Activated naive CD8-positive, alpha-beta T cell (primary cell): ENCODE results near the gene ZNF732.
"Not testable (repeated sequence)": the region's sequence is repeated elsewhere in the genome, so short reads cannot be mapped to it uniquely, and the experiment has no call there.

Experiments used
- H3K27ac Mint-ChIP-seq: one replicate; pipeline ENCODE4 v1.8.0; 2021; ENCODE audit warnings: mixed read lengths
- H3K27me3 Mint-ChIP-seq: one replicate; pipeline ENCODE4 v1.8.0; 2021; ENCODE audit warnings: mixed read lengths
- H3K36me3 Mint-ChIP-seq: one replicate; pipeline ENCODE4 v1.8.0; 2021; ENCODE audit warnings: mixed read lengths
- H3K4me1 Mint-ChIP-seq: one replicate; pipeline ENCODE4 v1.8.0; 2021; ENCODE audit warnings: low read depth, mixed read lengths
- H3K4me3 Mint-ChIP-seq: one replicate; pipeline ENCODE4 v1.8.0; 2021; ENCODE audit warnings: mild to moderate bottlenecking, mixed read lengths
- H3K9me3 Mint-ChIP-seq: one replicate; pipeline ENCODE4 v1.8.0; 2021; ENCODE audit warnings: low read depth, mixed read lengths

Gene ZNF732

DNA sequence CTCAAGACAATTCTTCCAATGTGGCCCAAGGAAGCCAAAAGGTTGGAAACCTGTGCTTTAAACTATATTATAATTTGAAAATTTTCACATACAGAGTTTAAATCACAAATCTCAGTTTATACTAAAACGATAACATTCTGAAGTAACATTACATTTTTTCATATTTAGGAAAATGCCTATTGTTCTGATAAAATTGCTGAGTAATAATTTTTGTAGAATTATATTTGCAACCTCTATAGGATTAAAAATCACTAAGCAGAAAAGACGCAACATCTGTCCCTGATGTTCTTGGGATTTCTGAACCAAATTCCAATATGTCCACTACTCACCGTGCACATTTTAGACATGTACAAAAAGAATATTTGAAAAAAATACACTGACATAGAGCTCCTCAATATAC lies 10.5 kb downstream of the ZNF732 start:
- H3K4me1 Mint-ChIP-seq = no peaks in the 10 kb centered on the region
- H3K9me3 Mint-ChIP-seq = peaks cover 3% of the 10 kb centered on the region
- H3K4me3 Mint-ChIP-seq = no peak overlapping the region

DNA sequence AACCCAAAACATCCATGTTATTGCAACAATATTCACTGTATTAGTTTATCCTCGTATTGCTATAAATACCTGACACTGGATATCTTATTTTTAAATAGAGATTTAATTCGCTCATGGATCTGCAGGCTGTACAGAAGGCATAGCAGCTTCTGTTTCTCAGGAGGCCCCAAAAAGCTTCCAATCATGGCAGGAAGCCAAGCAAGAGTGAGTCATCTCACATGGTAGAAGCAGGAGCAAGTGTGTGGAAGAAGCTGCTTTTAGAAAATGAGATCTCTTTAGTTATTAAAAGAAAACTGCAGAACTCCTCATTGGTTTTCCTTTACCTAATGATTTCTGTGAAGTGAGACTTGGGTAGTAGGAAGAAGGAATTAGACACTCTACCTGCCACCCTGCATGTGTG lies 16.4 kb downstream of the ZNF732 start:
- Mint-ChIP-seq H3K4me1 (no peaks in the 10 kb centered on the region), H3K9me3 (peaks cover 27% of the 10 kb centered on the region)

More for the DNA sequence above, 10.5 kb downstream of the ZNF732 start:
- peaks cover 10% of the 10 kb centered on the region for H3K36me3 Mint-ChIP-seq
- no peak overlapping the region for H3K27ac Mint-ChIP-seq
- no peaks in the 10 kb centered on the region for H3K27me3 Mint-ChIP-seq

GRCh38 chr4:273309-274017 lies 31.8 kb downstream of the ZNF732 start:
- Mint-ChIP-seq H3K4me1 (no peaks in the 10 kb centered on the region), H3K27me3 (no peaks in the 10 kb centered on the region), H3K36me3 (peaks cover 41% of the 10 kb centered on the region), H3K9me3 (peaks cover 52% of the 10 kb centered on the region), H3K27ac (no peak overlapping the region), H3K4me3 (no peak overlapping the region)

More for the DNA sequence above, 16.4 kb downstream of the ZNF732 start:
- no peak overlapping the region for H3K4me3 Mint-ChIP-seq
- no peak overlapping the region for H3K27ac Mint-ChIP-seq
- no peaks in the 10 kb centered on the region for H3K27me3 Mint-ChIP-seq
- H3K36me3 Mint-ChIP-seq = peaks cover 23% of the 10 kb centered on the region

- Mint-ChIP-seq H3K4me1 (no peaks in the 10 kb centered on the region), H3K27ac (no peak overlapping the region), H3K9me3 (peaks cover 37% of the 10 kb centered on the region), H3K4me3 (no peak overlapping the region), H3K36me3 (peaks cover 33% of the 10 kb centered on the region), H3K27me3 (no peaks in the 10 kb centered on the region)
Observed at GRCh38 chr4:271492-272103, 33.7 kb downstream of the ZNF732 start.

DNA sequence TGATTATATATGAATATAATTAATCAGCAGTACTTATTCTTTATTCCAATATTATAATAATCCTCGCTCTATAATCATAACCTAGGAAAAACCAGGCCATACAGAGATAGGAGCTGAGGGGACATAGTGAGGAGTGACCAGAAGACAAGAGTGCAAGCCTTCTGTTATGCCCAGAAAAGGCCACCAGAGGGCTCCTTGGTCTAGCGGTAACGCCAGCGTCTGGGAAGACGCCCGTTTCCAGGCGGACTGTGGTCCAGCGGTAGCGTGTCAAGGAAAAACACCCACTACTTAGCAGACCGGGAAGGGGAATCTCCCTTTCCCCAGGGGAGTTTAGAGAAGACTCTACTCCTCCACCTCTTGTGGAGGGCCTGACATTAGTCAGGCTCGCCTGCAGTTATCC lies 46.0 kb downstream of the ZNF732 start:
- H3K27ac Mint-ChIP-seq, H3K4me3 Mint-ChIP-seq, H3K27me3 Mint-ChIP-seq, H3K4me1 Mint-ChIP-seq: not testable (repeated sequence)
- peaks cover 47% of the 10 kb centered on the region for H3K36me3 Mint-ChIP-seq
- peaks cover 45% of the 10 kb centered on the region for H3K9me3 Mint-ChIP-seq

- Mint-ChIP-seq H3K27ac (no peak overlapping the region), H3K27me3 (no peaks in the 10 kb centered on the region), H3K9me3 (peaks cover 49% of the 10 kb centered on the region), H3K4me1 (no peaks in the 10 kb centered on the region), H3K36me3 (peaks cover 44% of the 10 kb centered on the region), H3K4me3 (no peak overlapping the region)
Observed at GRCh38 chr4:256492-256891, 48.8 kb downstream of the ZNF732 start.

GRCh38 chr4:253936-254756 lies 51.1 kb downstream of the ZNF732 start:
- Mint-ChIP-seq H3K4me3 (no peak overlapping the region), H3K27me3 (no peaks in the 10 kb centered on the region), H3K27ac (no peak overlapping the region), H3K9me3 (peaks cover 40% of the 10 kb centered on the region), H3K4me1 (no peaks in the 10 kb centered on the region), H3K36me3 (peaks cover 37% of the 10 kb centered on the region)

DNA sequence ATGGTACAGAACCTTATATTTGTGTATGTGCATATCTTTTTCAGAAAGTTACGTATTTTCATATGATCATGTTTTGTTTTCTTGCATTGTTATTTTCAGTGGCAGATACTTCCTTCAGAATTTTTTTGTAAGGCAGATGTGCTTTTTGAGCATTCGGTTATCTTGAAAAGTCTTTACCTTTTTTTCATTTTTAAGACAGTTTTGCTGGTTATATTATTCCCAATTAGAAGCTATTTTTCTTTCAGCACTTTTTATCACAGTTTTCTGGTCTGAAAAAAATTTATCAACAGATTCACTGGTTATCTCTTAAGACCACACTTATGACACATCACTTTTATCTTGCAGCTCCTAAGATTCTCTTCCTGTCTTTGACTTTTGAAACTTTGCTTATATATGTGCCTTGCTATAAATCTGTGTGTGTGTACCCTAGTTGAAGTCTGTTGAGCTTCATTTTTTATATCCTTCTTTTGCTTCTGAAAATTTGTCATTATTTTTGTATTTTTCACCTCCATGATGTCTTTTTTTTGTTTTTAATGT lies 53.1 kb downstream of the ZNF732 start:
- peaks cover 45% of the 10 kb centered on the region for H3K9me3 Mint-ChIP-seq
- H3K27me3 Mint-ChIP-seq = no peaks in the 10 kb centered on the region
- no peak overlapping the region for H3K27ac Mint-ChIP-seq
- peaks cover 46% of the 10 kb centered on the region for H3K36me3 Mint-ChIP-seq
- H3K4me3 Mint-ChIP-seq = no peak overlapping the region
- no peaks in the 10 kb centered on the region for H3K4me1 Mint-ChIP-seq

GRCh38 chr4:244471-244870 lies 60.8 kb downstream of the ZNF732 start:
- Mint-ChIP-seq H3K27ac (no peak overlapping the region), H3K36me3 (peaks cover 16% of the 10 kb centered on the region), H3K4me1 (peaks cover 9% of the 10 kb centered on the region), H3K4me3 (no peak overlapping the region), H3K27me3 (no peaks in the 10 kb centered on the region), H3K9me3 (peaks cover 5% of the 10 kb centered on the region)

DNA sequence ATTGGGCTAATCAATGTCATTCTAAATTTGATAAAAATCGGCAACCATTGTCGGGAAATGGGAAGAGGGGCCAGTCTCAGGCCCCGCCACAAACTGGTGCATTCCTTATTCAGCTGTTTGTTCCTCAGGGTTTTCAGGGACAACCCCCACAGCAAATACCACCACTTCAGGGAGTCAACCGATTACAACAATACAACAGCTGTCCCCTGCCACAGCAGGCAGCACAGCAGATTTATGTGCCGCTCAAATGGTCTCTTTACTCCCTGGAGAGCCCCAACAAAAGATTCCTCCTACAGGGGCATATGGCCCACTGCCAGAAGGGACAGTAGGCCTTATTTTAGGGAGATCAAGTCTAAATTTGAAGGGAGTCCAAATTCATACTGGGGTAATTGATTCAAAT lies 61.8 kb downstream of the ZNF732 start:
- Mint-ChIP-seq H3K36me3 (peaks cover 10% of the 10 kb centered on the region), H3K9me3 (no peaks in the 10 kb centered on the region), H3K4me3 (no peak overlapping the region), H3K4me1 (peaks cover 9% of the 10 kb centered on the region), H3K27me3 (no peaks in the 10 kb centered on the region), H3K27ac (no peak overlapping the region)

DNA sequence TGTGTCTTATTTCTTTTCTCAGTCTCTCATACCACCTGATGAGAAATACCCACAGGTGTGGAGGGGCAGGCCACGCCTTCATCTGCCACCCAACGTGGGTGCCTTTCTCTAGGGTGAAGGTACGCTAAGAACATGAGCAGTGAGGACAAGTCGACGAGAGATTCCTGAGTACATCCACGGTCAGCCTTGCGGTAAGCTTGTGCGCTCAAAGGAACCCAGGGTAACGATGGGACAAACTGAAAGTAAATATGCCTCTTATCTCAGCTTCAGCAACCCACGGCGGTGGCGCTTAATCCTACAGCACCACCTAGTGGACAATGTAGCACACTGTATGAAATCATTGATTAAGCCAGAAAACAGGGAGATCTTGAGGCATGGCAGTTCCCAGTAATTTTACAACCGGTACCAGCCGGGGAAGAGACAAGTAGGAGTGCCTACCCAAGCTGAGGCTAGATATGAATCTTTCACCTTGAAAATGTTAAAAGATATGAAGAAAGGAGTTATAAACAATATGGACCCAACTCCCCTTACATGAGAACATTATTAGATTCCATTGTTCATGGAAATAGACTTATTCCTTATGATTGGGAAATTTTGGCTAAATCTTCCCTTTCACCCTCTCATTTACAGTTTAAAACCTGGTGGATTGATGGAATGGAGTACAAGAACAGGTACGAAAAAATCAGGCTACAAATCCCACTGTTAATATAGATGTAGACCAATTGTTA lies 63.0 kb downstream of the ZNF732 start:
- peak overlapping the region; percentile 90 for H3K4me3 Mint-ChIP-seq
- peak overlapping the region; percentile 46 for H3K27ac Mint-ChIP-seq
- peaks cover 9% of the 10 kb centered on the region for H3K4me1 Mint-ChIP-seq
- no peaks in the 10 kb centered on the region for H3K27me3 Mint-ChIP-seq
- peaks cover 4% of the 10 kb centered on the region for H3K36me3 Mint-ChIP-seq
- H3K9me3 Mint-ChIP-seq = no peaks in the 10 kb centered on the region

GRCh38 chr4:241411-241810 lies 63.9 kb downstream of the ZNF732 start:
- H3K36me3 Mint-ChIP-seq, H3K27ac Mint-ChIP-seq, H3K9me3 Mint-ChIP-seq, H3K4me1 Mint-ChIP-seq, H3K27me3 Mint-ChIP-seq: not testable (repeated sequence)
- H3K4me3 Mint-ChIP-seq = peak overlapping the region; percentile 90

GRCh38 chr4:236028-236427 lies 69.2 kb downstream of the ZNF732 start:
- Mint-ChIP-seq H3K4me3 (no peak overlapping the region), H3K27me3 (no peaks in the 10 kb centered on the region), H3K36me3 (peaks cover 2% of the 10 kb centered on the region), H3K27ac (no peak overlapping the region), H3K4me1 (peaks cover under 1% of the 10 kb centered on the region), H3K9me3 (no peaks in the 10 kb centered on the region)

DNA sequence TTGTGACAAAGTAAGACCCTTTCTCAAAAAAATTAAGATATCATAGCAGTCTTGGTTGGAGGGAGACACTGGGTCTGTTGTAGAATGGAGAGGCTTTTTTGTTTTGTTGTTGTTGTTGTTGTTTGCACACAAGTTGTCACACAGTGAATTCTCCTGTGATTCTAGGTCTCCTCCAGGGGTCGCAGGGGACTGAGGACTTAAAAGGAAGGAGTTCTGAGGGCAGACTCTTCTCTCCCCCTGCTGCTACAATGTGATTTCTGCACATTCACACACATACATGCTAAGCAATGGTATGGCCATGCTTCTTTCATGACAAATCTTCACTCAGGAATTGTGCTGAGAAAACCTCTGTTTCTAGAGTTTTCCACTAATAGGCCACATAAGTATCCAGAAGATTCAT lies 71.1 kb downstream of the ZNF732 start:
- Mint-ChIP-seq H3K36me3 (peaks cover 6% of the 10 kb centered on the region), H3K27ac (no peak overlapping the region), H3K4me1 (peaks cover 4% of the 10 kb centered on the region), H3K27me3 (no peaks in the 10 kb centered on the region), H3K9me3 (peaks cover 9% of the 10 kb centered on the region), H3K4me3 (no peak overlapping the region)
